Fibroblast of mammary gland (primary cell): ENCODE measurements around the gene GLYR1.

Source experiments
- DNase-seq: peaks from one replicate; pipeline ENCODE4 v3.0.0-alpha.2; 2010; ENCODE audit warnings: low read depth
- H3K4me3 ChIP-seq: 2 replicates; pipeline ENCODE4 v1.5.1; 2011; ENCODE audit warnings: low read depth, mild to moderate bottlenecking, low read length, moderate library complexity; ENCODE audit not compliant: control insufficient read depth
- CTCF ChIP-seq: conservative IDR thresholded peaks from 2 replicates; pipeline ENCODE4 v1.5.1; 2011; ENCODE audit warnings: low read depth, low read length, inconsistent platforms; ENCODE audit not compliant: control insufficient read depth, insufficient read depth

GLYR1 gene

GRCh38 chr16:4852221-4852872 lies 5.3 kb upstream of the GLYR1 start:
- peak; percentile 52 for DNase-seq
- TF ChIP-seq CTCF: no peak
- no peak overlapping the region for H3K4me3 ChIP-seq

GRCh38 chr16:4850211-4850610 lies 3.1 kb upstream of the GLYR1 start:
- H3K4me3 ChIP-seq: peak overlapping the region; percentile 1
- TF ChIP-seq CTCF: no peak

GRCh38 chr16:4847774-4848587 lies 893 bp upstream of the GLYR1 start:
- peak overlapping the region; percentile 70 for H3K4me3 ChIP-seq
- no peak for TF ChIP-seq CTCF
- DNase-seq: peak; percentile 85

More at GRCh38 chr16:4850211-4850610, 3.1 kb upstream of the GLYR1 start:
- peak; percentile 45 for DNase-seq

GRCh38 chr16:4846503-4846900 lies 586 bp downstream of the GLYR1 start:
- H3K4me3 ChIP-seq: peak overlapping the region; percentile 86
- DNase-seq: peak; percentile 54
- no peak for TF ChIP-seq CTCF

- DNase-seq: no peak
- TF ChIP-seq CTCF: no peak
- H3K4me3 ChIP-seq: no peak overlapping the region
These were observed 6.1 kb downstream of the GLYR1 start for GRCh38 chr16:4840984-4841383.

- H3K4me3 ChIP-seq: no peak overlapping the region
- peak; percentile 20 for DNase-seq
- no peak for TF ChIP-seq CTCF
These were observed 7.1 kb downstream of the GLYR1 start for GRCh38 chr16:4839942-4840341.
